Heart left ventricle (tissue), 16 donors: Measurements from ENCODE around the gene TRIM9. TPM values are rescaled to one million over a fixed set of nuclear protein-coding genes. Genes with fewer than 3 reads are reported as not detected.

Experiments
- ATAC-seq, 4 donors: fragments of 200-7000 bp; cut with Tn5 transposase; one replicate each; pipeline ENCODE4 v1.9.1; 2020 to 2022; ENCODE audit warnings: moderate library complexity in 4 of 4, mild to moderate bottlenecking in 3 of 4, moderate number of reproducible peaks in 1 of 4
- DNase-seq, 5 donors: peaks; one replicate each; pipeline ENCODE4 v3.0.0-alpha.2; 2020
- H3K27ac ChIP-seq, 12 donors: fragments of 200-600 bp; sonication (generic) in 4 of 12; one replicate each; pipeline versions ENCODE4 v1.5.0 to v1.8.0; 2016 to 2022; ENCODE audit warnings: mild to moderate bottlenecking in 2 of 12
- H3K27me3 ChIP-seq, 9 donors: fragments of 200-600 bp; sonication (generic) in 2 of 9; one replicate each; pipeline versions ENCODE4 v1.5.1 to v1.8.0; 2016 to 2022; ENCODE audit warnings: mild to moderate bottlenecking in 3 of 9
- H3K36me3 ChIP-seq, 9 donors: fragments of 200-600 bp; sonication (generic) in 2 of 9; one replicate each; pipeline versions ENCODE4 v1.5.0 to v1.8.0; 2018 to 2022; ENCODE audit warnings: mild to moderate bottlenecking in 2 of 9
- H3K4me1 ChIP-seq, 12 donors: fragments of 200-600 bp; sonication (generic) in 4 of 12; one replicate each; pipeline versions ENCODE4 v1.5.0 to v1.8.0; 2016 to 2022; ENCODE audit warnings: mild to moderate bottlenecking in 3 of 12
- H3K4me3 ChIP-seq, 12 donors: fragments of 200-600 bp; sonication (generic) in 4 of 12; one replicate each; pipeline versions ENCODE4 v1.5.0 to v1.8.0; 2017 to 2022; ENCODE audit warnings: mild to moderate bottlenecking in 9 of 12, moderate library complexity in 4 of 12
- H3K9me3 ChIP-seq, 12 donors: fragments of 200-600 bp; sonication (generic) in 4 of 12; one replicate each; pipeline versions ENCODE4 v1.5.0 to v1.8.0; 2016 to 2022; ENCODE audit warnings: mild to moderate bottlenecking in 1 of 12
- CTCF ChIP-seq, 12 donors: fragments of 200-600 bp; sonication (generic) in 4 of 12; IDR thresholded peaks; one replicate each; pipeline versions ENCODE4 v1.5.0 to v1.8.0; 2018 to 2022; ENCODE audit warnings: antibody characterized with exemption in 12 of 12, mild to moderate bottlenecking in 5 of 12
- POLR2A ChIP-seq, 2 donors: fragments of 450-650 bp; IDR thresholded peaks; one replicate each; pipeline ENCODE4 v1.6.1; 2017; ENCODE audit warnings: antibody characterized with exemption in 2 of 2, mild to moderate bottlenecking in 2 of 2, moderate library complexity in 2 of 2
- WGBS, 4 donors: extraction: QIAGEN DNeasy Blood & Tissue Kit in 2 of 4; methylation state at CpG; one replicate each; pipeline versions ENCODE4 v1.1.5 to v1.1.7; 2013 to 2018; 5-methylcytosine and 5-hydroxymethylcytosine counted together
- intact Hi-C, 10 donors: fragments of 100-400 bp; cut with DNase I; formaldehyde crosslinking; loops; one replicate each; pipeline versions ENCODE4 v1.11.1 to v1.14.2; 2022
- polyA plus RNA-seq, 2 donors: library from polyadenylated mRNA; stranded (reverse); fragments of 200-250 nt; gene quantifications; one replicate each; pipeline ENCODE4 v1.2.3, GENCODE V29; 2013
- total RNA-seq, 9 donors: library from RNA; depleted of rRNA in 2 of 9; stranded (reverse); fragments of >200 nt in 2 of 9; fragmentation: NEBNext Ultra II Directional in 3 of 9; extraction: Animal tissue kit (Norgen Biotek cat#: 25700) in 3 of 9; gene quantifications; one replicate each; pipeline versions ENCODE4 v1.1.0 to v1.2.4, GENCODE V29; 2016 to 2023
- donor health status: ischemic (EF 13 %, LVEDD 7.1; RV severe dilation, severe dysfunction).
- donor health status: healthy with polysubstance abuse.
- donor health status: DM: no; HTN: yes; CAD: no.
- donor health status: DM: no; HTN: no; CAD: no.
- donor health status: ischemic (EF 25% LVEDD 6.9; RV normal size, moderate dysfunction).
- donor health status: ischemic (EF 25% LVEDD 5.7; RV mildly dilated, moderate dysfunction).
- donor health status: healthy.
- donor health status: DM: yes; HTN: yes; CAD: no.
- donor health status: ischemic (EF 35%, LVEDD 5.7; RV mildly dilated, moderate dysfunction).
- donor health status: nonischemic (EF 11% LVEDD 7.7; RV severe dilation, severe dysfunction).
- donor health status: DM: yes; HTN: yes; CAD: no.
- donor health status: PGD.
- donor health status: ischemic (EF 29% LVEDD 5.4; RV normal size, mild dysfunction).
- donor health status: nonischemic (EF 23%, LVEDD 6.1; RV moderate dilation, normal function).

TRIM9 gene
- total and polyA plus RNA-seq, 11 donors, result 0.20 to 1.7 (median 0.50) TPM

GRCh38 chr14:50928002-50928635 lies 166.8 kb downstream of the TRIM9 start:
- Histone ChIP-seq H3K9me3 (no peaks in the 10 kb centered on the region), H3K4me1 (peaks cover 0 to 36% (median 0%) of the 10 kb centered on the region in 12 donors), H3K27ac (peak overlapping the region in 1 of 12 donors; percentile 84), H3K27me3 (no peaks in the 10 kb centered on the region), H3K4me3 (no peak overlapping the region), H3K36me3 (peaks cover 0 to 64% (median 37%) of the 10 kb centered on the region in 9 donors)
- TF ChIP-seq POLR2A (IDR thresholded peaks at IDR 0.05), result no peak
- TF ChIP-seq CTCF (IDR thresholded peaks at IDR 0.05), result no peak
- 89 to 94% (median 93%) methylated on average over 6 of the region's 6 CpGs for WGBS, 4 donors
- intact Hi-C loops, result no loop called here
- DNase-seq (peak in 1 of 5 donors; percentile 11), ATAC-seq (peak in 3 of 4 donors; percentile 58 to 82 (median 72))

GRCh38 chr14:50926851-50927386 lies 168.0 kb downstream of the TRIM9 start:
- DNase-seq (no peak), ATAC-seq (peak in 3 of 4 donors; percentile 46 to 76 (median 56))
- Histone ChIP-seq H3K4me1 (peaks cover 0 to 26% (median 0%) of the 10 kb centered on the region in 12 donors), H3K27ac (peak overlapping the region in 3 of 12 donors; percentile 12 to 84 (median 52)), H3K4me3 (no peak overlapping the region), H3K36me3 (peaks cover 0 to 64% (median 39%) of the 10 kb centered on the region in 9 donors), H3K9me3 (no peaks in the 10 kb centered on the region), H3K27me3 (no peaks in the 10 kb centered on the region)
- 72 to 85% (median 81%) methylated on average over 3 of the region's 3 CpGs for WGBS, 4 donors
- TF ChIP-seq POLR2A (IDR thresholded peaks at IDR 0.05) (no peak), CTCF (IDR thresholded peaks at IDR 0.05) (no peak)
- intact Hi-C loops, result no loop called here

Other genes with a start within 250 kb of the TRIM9 start
- gene ABHD12B, start 223.1 kb downstream of the TRIM9 start, total RNA-seq, result 1 to 10 TPM in 1 of 9 donors, not detected in 8; 1.2 TPM
- not detected for gene ABHD12B, start 223.1 kb downstream of the TRIM9 start, polyA plus RNA-seq
- gene PYGL, start 150.6 kb downstream of the TRIM9 start, total RNA-seq, result 10 to 100 TPM in 3 of 9 donors, 1 to 10 TPM in 6; 4.1 to 25.5 (median 6.7) TPM
- gene PYGL, start 150.6 kb downstream of the TRIM9 start, polyA plus RNA-seq, result 1 to 10 TPM; 2.3 to 6.7 TPM
- gene TMX1, start 145.1 kb upstream of the TRIM9 start, total RNA-seq, result 10 to 100 TPM in 4 of 9 donors, 1 to 10 TPM in 5; 6.1 to 18.6 (median 8.9) TPM
- gene TMX1, start 145.1 kb upstream of the TRIM9 start, polyA plus RNA-seq, result 1 to 10 TPM; 3.2 to 9.4 TPM